Calu3 (cell line): ENCODE measurements around the gene CARMIL1. TPM values are rescaled to one million over a fixed set of nuclear protein-coding genes. Genes with fewer than 3 reads are reported as not detected.

ENCODE experiments used
- BruUV-seq: library from RNA; stranded (reverse); fragments of 400-500 nt; replicated peaks from 2 replicates; lab custom pipeline; 2021; lab: Mats Ljungman, UMichigan
- CTCF ChIA-PET: fragments of 300-600 bp; sonication (Branson Sonifier 250); formaldehyde crosslinking; loops from one replicate; lab custom pipeline; 2022; ENCODE audit warnings: antibody characterized with exemption; lab: Charles Lee
- DNase-seq: peaks from one replicate; pipeline ENCODE4 v3.0.0; 2022
- H3K27ac Mint-ChIP-seq: one replicate; pipeline ENCODE4 v1.8.0; 2022; ENCODE audit warnings: mixed read lengths; ENCODE audit not compliant: unreplicated experiment
- H3K27me3 Mint-ChIP-seq: one replicate; pipeline ENCODE4 v1.8.0; 2022; ENCODE audit warnings: mixed read lengths; ENCODE audit not compliant: unreplicated experiment
- H3K36me3 Mint-ChIP-seq: one replicate; pipeline ENCODE4 v1.8.0; 2022; ENCODE audit warnings: mild to moderate bottlenecking, moderate library complexity, mixed read lengths; ENCODE audit not compliant: insufficient read depth, unreplicated experiment
- H3K4me1 Mint-ChIP-seq: one replicate; pipeline ENCODE4 v1.8.0; 2022; ENCODE audit warnings: mild to moderate bottlenecking, low read depth, mixed read lengths; ENCODE audit not compliant: unreplicated experiment
- H3K4me3 Mint-ChIP-seq: one replicate; pipeline ENCODE4 v1.8.0; 2022; ENCODE audit warnings: mild to moderate bottlenecking, low read depth, moderate library complexity, mixed read lengths; ENCODE audit not compliant: unreplicated experiment
- H3K9me3 Mint-ChIP-seq: one replicate; pipeline ENCODE4 v1.8.0; 2022; ENCODE audit warnings: low read depth, mixed read lengths; ENCODE audit not compliant: unreplicated experiment
- CTCF ChIP-seq: fragments of 200-600 bp; IDR thresholded peaks from one replicate; pipeline ENCODE4 v1.8.0; 2022; ENCODE audit warnings: antibody characterized with exemption; ENCODE audit not compliant: unreplicated experiment
- intact Hi-C: fragments of 100-400 bp; cut with micrococcal nuclease; formaldehyde crosslinking; loops from one replicate; pipeline ENCODE4 v1.10.0; 2022; ENCODE audit not compliant: unreplicated experiment
- total RNA-seq: library from RNA; stranded (reverse); gene quantifications from 2 replicates; pipeline ENCODE4 v1.2.3, GENCODE V29; 2022

The CARMIL1 gene
- total RNA-seq, 1 experiment from 2014 or later, result 92.4 TPM

- no TSS peak for BruUV-seq
- no peak for TF ChIP-seq CTCF
- intact Hi-C loops, result no loop called here
- Mint-ChIP-seq H3K4me1 (peaks cover 60% of the 10 kb centered on the region), H3K27ac (no peak overlapping the region), H3K36me3 (no peaks in the 10 kb centered on the region), H3K9me3 (no peaks in the 10 kb centered on the region), H3K4me3 (no peak overlapping the region), H3K27me3 (no peaks in the 10 kb centered on the region)
- DNase-seq, result no peak
- CTCF ChIA-PET, result interaction anchor here (0.6 to 1.6 kb wide), 2 partner anchors 53 to 109 kb away, joined by 3 read pairs; partner anchors contain the start of gene CARMIL1
Observed at GRCh38 chr6:25332165-25332564, 53.0 kb downstream of the CARMIL1 start.

DNA sequence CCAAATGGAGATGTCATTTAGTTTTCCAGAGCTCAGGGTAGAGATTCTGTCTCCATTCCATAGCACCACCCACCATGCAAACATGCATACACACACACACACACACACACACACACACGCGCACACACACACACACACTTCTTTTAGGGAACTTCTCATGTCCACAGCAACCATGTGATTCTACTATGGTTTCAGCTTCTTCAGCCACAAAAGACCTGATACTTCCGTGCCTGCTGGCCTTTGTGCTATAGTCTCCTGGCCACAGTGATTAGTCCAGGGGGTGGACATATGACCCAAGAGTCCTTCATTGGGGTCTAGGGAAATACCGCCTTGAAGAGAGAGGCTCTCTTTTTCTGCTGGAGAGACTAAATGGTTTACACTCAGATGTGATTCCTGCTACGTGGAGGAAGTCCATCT, 53.5 kb downstream of the CARMIL1 start:
- no peak for TF ChIP-seq CTCF
- H3K4me1 Mint-ChIP-seq, result peaks cover 65% of the 10 kb centered on the region
- no peaks in the 10 kb centered on the region for H3K9me3 Mint-ChIP-seq
- intact Hi-C loops, result no loop called here
- CTCF ChIA-PET, result interaction anchor here (0.6 to 1.6 kb wide), 2 partner anchors 54 to 109 kb away, joined by 3 read pairs; partner anchors contain the start of gene CARMIL1
- H3K4me3 Mint-ChIP-seq, result no peak overlapping the region
- no peak for DNase-seq
- no peaks in the 10 kb centered on the region for H3K27me3 Mint-ChIP-seq
- no peak overlapping the region for H3K27ac Mint-ChIP-seq
- no peaks in the 10 kb centered on the region for H3K36me3 Mint-ChIP-seq
- no TSS peak for BruUV-seq

DNA sequence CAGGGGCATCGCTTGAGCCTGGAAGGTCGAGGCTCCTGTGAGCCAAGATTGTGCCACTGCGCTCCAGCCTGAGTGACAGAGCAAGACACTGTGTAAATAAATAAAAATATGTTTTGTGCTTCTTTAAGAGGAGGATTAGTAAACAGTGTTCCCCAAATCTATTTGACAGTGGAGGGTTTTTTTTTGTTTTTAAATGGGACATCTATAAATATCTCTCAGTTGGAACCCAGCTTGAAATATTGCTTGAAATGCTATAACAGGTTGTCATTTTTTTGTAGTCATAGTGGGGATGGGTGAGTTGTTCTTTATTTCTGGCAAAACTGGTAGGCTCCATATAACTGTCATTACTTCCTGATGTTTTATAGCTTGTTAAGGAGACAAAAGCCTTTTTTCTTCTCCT, 54.3 kb downstream of the CARMIL1 start:
- CTCF ChIA-PET, result interaction anchor here (0.6 to 2.3 kb wide), 5 partner anchors 10 to 66 kb away, joined by 4 to 11 read pairs (median 6); no protein-coding TSS in a partner anchor
- H3K9me3 Mint-ChIP-seq, result no peaks in the 10 kb centered on the region
- H3K4me1 Mint-ChIP-seq, result peaks cover 66% of the 10 kb centered on the region

DNA sequence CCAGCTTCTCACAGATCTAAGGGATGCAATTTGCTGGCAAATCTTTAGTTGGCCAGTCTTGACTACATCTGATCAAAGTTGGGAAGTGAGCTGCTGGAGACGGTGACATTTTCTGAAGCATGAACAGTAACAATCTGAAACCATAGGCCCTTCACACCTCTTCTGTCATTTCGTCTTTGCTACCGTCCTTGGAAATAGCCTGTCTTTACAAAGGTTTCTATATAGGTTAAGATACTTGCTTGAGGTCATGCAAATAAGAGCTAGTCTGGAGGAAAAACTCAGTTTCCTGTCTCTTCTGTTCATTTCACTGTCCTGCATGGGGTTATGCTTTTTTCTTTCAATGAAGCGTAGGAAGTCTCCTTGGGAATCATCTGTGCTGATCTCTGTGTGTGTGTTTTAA, 55.6 kb downstream of the CARMIL1 start:
- H3K27ac Mint-ChIP-seq, result no peak overlapping the region
- no peaks in the 10 kb centered on the region for H3K27me3 Mint-ChIP-seq
- CTCF ChIA-PET, result interaction anchor here (0.8 to 2.3 kb wide), 6 partner anchors 11 to 69 kb away, joined by 3 to 6 read pairs (median 4); no protein-coding TSS in a partner anchor
- peaks cover 71% of the 10 kb centered on the region for H3K4me1 Mint-ChIP-seq
- no peak overlapping the region for H3K4me3 Mint-ChIP-seq
- no peak for TF ChIP-seq CTCF
- no peak for DNase-seq
- BruUV-seq, result no TSS peak
- intact Hi-C loops, result loop anchor here (5.0 kb wide), 1 partner anchor 153 kb away; no protein-coding TSS in a partner anchor
- H3K36me3 Mint-ChIP-seq, result no peaks in the 10 kb centered on the region
- H3K9me3 Mint-ChIP-seq, result no peaks in the 10 kb centered on the region

More for the DNA sequence above, 54.3 kb downstream of the CARMIL1 start:
- intact Hi-C loops, result no loop called here
- Mint-ChIP-seq H3K27ac (no peak overlapping the region), H3K4me3 (no peak overlapping the region), H3K36me3 (no peaks in the 10 kb centered on the region), H3K27me3 (no peaks in the 10 kb centered on the region)
- no TSS peak for BruUV-seq
- no peak for DNase-seq
- no peak for TF ChIP-seq CTCF
